Vagina (tissue), 2 donors: Measurements from ENCODE around the gene A2M. TPM values are rescaled to one million over a fixed set of nuclear protein-coding genes. Genes with fewer than 3 reads are reported as not detected.

Source experiments
- DNase-seq, 2 donors: peaks; one replicate each; pipeline ENCODE4 v3.0.0-alpha.2; 2017; ENCODE audit errors: extremely low spot score in 2 of 2
- H3K27ac ChIP-seq: fragments of 200-600 bp; sonication (generic); one replicate; pipeline ENCODE4 v1.5.1; 2019
- H3K27me3 ChIP-seq: fragments of 200-600 bp; sonication (generic); one replicate; pipeline ENCODE4 v1.5.1; 2019
- H3K36me3 ChIP-seq, 2 donors: fragments of 200-600 bp; sonication (generic); one replicate each; pipeline ENCODE4 v1.5.1; 2017 to 2019
- H3K4me1 ChIP-seq: fragments of 200-600 bp; sonication (generic); one replicate; pipeline ENCODE4 v1.5.1; 2019
- H3K4me3 ChIP-seq, 2 donors: fragments of 200-600 bp; sonication (generic); 1 replicate in 1 of 2; 2 replicates in 1 of 2; pipeline ENCODE4 v1.5.1; 2016 to 2019
- H3K9me3 ChIP-seq: fragments of 200-600 bp; sonication (generic); one replicate; pipeline ENCODE4 v1.5.1; 2019
- POLR2A ChIP-seq, 2 donors: fragments of 450-650 bp; IDR thresholded peaks; one replicate each; pipeline ENCODE4 v1.6.1; 2017; ENCODE audit warnings: antibody characterized with exemption in 2 of 2, mild to moderate bottlenecking in 2 of 2, moderate library complexity in 2 of 2
- POLR2AphosphoS5 ChIP-seq, 2 donors: sonication (generic); formaldehyde crosslinking; IDR thresholded peaks; one replicate each; pipeline ENCODE4 v1.9.0; 2017; ENCODE audit warnings: antibody characterized with exemption in 2 of 2, mild to moderate bottlenecking in 2 of 2, low read depth in 1 of 2; ENCODE audit not compliant: insufficient read depth in 1 of 2
- intact Hi-C: fragments of 100-400 bp; cut with DNase I; formaldehyde crosslinking; loops from one replicate; pipeline ENCODE4 v1.15.1; 2023
- total RNA-seq: library from RNA; depleted of rRNA; stranded (reverse); fragments of >200 nt; gene quantifications from one replicate; pipeline ENCODE4 v1.2.3, GENCODE V29; 2016
- TF ChIP-seq, protein P1 (sequence below), 3 experiments: fragments of 450-650 bp in 2 of 3; fragments of 200-600 bp in 1 of 3; sonication (generic) in 1 of 3; IDR thresholded peaks; one replicate each; pipeline ENCODE4 v1.5.1; 2017 to 2019; ENCODE audit warnings: antibody characterized with exemption in 3 of 3, mild to moderate bottlenecking in 2 of 3, moderate library complexity in 2 of 3

A2M gene
- total RNA-seq, 1 donor from 2014 or later: 274 TPM

DNA sequence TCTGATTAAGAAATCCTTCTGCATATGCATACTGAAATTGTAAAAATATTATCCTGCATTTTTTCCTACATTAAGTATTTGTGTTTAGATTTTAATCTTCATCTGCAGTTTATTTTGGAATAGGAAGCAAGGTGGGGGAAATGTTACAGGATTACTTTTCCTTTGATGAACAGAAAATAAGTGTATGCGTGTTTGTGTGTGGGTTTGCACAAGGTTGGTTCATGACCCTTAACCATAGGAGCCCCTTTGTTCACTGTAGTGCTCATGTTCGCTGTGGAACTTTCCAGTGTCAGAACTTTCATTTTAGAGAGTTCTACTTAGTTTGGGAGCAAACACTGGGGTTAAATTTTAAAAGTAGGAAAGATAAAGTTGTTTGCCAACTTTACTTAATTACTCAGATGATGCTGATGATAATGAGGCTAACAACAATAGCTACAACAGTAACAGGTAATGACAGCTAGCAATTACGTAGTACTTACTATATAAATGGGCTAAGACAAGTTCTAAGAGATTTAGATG lies 6.4 kb upstream of the A2M start:
- Histone ChIP-seq H3K4me3 (no peak overlapping the region), H3K27ac (peak overlapping the region; percentile 30), H3K27me3 (no peaks in the 10 kb centered on the region), H3K36me3 (no peaks in the 10 kb centered on the region), H3K4me1 (peaks cover 25% of the 10 kb centered on the region), H3K9me3 (no peaks in the 10 kb centered on the region)
- TF ChIP-seq, protein P1, sequence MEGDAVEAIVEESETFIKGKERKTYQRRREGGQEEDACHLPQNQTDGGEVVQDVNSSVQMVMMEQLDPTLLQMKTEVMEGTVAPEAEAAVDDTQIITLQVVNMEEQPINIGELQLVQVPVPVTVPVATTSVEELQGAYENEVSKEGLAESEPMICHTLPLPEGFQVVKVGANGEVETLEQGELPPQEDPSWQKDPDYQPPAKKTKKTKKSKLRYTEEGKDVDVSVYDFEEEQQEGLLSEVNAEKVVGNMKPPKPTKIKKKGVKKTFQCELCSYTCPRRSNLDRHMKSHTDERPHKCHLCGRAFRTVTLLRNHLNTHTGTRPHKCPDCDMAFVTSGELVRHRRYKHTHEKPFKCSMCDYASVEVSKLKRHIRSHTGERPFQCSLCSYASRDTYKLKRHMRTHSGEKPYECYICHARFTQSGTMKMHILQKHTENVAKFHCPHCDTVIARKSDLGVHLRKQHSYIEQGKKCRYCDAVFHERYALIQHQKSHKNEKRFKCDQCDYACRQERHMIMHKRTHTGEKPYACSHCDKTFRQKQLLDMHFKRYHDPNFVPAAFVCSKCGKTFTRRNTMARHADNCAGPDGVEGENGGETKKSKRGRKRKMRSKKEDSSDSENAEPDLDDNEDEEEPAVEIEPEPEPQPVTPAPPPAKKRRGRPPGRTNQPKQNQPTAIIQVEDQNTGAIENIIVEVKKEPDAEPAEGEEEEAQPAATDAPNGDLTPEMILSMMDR (IDR thresholded peaks at IDR 0.05): no peak
- TF ChIP-seq POLR2A (IDR thresholded peaks at IDR 0.05) (no peak), POLR2AphosphoS5 (IDR thresholded peaks at IDR 0.05; ENCODE audit: insufficient read depth in 1 of 2, low read depth in 1 of 2) (no peak)
- intact Hi-C loops: no loop called here
- no peak for DNase-seq

DNA sequence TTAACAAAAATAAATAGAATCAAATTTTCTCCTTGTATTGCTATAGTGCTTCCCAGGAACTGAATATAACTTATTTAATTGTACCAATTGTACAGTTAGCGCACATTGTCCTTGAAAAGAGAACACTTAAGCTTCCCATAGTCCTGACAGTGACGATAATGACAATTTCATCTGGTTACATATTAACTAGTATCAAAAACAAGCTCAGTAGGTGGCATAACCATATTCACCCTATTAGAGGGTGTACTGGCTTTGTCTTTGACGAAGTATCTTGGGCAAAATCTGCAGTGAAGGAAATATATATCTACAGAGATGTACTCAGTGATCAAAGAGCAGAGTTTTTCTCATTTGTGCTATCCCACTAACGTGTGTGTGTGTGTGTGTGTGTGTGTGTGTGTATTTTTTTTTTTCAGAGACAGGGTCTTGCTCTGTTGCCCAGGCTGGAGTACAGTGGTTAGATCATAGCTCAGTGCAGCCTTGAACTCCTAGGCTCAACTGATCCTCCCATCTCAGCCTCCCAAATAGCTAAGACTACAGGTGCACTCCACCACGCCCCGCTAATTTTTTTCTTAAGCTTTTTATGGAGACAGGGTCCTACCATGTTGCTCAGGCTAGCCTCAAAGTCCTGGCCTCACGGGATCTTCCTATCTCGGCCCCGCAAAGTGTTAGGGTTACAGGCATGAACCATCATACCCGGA lies 4.9 kb upstream of the A2M start:
- TF ChIP-seq POLR2AphosphoS5 (IDR thresholded peaks at IDR 0.05; ENCODE audit: insufficient read depth in 1 of 2, low read depth in 1 of 2) (no peak), POLR2A (IDR thresholded peaks at IDR 0.05) (no peak)
- TF ChIP-seq, protein P1 (IDR thresholded peaks at IDR 0.05): no peak
- Histone ChIP-seq H3K4me1 (peaks cover 30% of the 10 kb centered on the region), H3K36me3 (no peaks in the 10 kb centered on the region), H3K4me3 (no peak overlapping the region), H3K27ac (no peak overlapping the region), H3K27me3 (no peaks in the 10 kb centered on the region), H3K9me3 (no peaks in the 10 kb centered on the region)
- DNase-seq: no peak
- intact Hi-C loops: no loop called here

DNA sequence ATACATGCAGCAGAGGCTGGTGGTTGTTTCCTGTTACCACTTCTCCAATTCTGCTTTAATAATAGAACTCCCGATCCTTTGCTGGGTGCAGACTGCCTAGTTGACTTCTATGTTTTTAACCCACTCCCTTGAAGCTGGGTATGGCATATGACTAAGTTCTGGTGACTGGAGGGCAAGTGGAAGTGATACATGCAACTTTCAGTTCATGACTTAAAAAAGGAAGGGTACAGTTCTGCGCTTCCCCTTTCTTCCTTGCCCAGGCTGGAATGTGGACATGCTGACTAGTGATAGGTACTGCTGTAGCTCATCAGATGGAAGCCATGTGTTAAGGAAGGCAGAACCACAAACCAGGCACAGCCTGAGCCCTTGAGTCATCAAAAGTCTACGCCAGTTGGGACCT lies 2.4 kb upstream of the A2M start:
- Histone ChIP-seq H3K36me3 (no peaks in the 10 kb centered on the region), H3K27ac (peak overlapping the region; percentile 53), H3K4me1 (peaks cover 27% of the 10 kb centered on the region), H3K4me3 (no peak overlapping the region), H3K9me3 (no peaks in the 10 kb centered on the region), H3K27me3 (no peaks in the 10 kb centered on the region)
- DNase-seq: no peak
- intact Hi-C loops: no loop called here
- TF ChIP-seq, protein P1 (IDR thresholded peaks at IDR 0.05): no peak

DNA sequence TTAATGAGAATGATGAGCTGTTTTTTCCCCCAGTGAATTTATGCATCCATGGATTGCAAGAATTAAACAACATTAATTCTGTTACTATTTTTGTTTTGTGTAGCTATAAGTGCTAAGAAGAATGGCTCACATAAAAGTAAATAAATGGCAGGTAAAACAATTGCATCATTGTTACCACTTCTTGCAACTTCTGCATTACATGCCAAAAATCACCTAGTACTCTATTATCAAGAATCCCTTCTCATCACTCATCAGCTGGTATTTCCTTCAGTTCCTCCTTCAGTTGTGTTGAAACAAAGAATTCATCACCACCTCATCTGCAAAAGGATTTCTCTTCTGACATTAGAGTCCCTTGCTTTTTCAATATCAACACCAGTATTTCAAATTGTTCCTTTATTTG lies 773 bp downstream of the A2M start:
- TF ChIP-seq, protein P1 (IDR thresholded peaks at IDR 0.05): no peak
- TF ChIP-seq POLR2AphosphoS5 (IDR thresholded peaks at IDR 0.05; ENCODE audit: insufficient read depth in 1 of 2, low read depth in 1 of 2) (no peak), POLR2A (IDR thresholded peaks at IDR 0.05) (no peak)
- Histone ChIP-seq H3K4me3 (peak overlapping the region; percentile 27 to 34), H3K4me1 (peaks cover 27% of the 10 kb centered on the region), H3K27me3 (no peaks in the 10 kb centered on the region), H3K27ac (peak overlapping the region; percentile 75), H3K9me3 (no peaks in the 10 kb centered on the region), H3K36me3 (no peaks in the 10 kb centered on the region)
- DNase-seq: no peak
- intact Hi-C loops: no loop called here

DNA sequence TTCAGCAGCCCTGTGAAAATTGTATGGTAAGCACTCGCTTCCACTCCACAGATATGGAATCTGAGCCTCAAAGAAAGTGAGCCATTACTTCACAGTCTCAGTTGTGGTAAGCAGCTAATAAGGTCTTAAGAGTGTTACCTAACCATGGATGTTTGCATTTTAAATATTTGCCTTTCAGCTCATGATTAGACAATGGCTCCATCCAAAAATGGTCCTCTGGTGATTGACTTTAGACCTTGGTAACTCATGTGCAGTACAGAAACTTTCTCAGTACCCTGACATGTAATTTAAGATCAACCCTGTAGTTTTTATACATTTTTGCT lies 1.8 kb downstream of the A2M start:
- Histone ChIP-seq H3K4me1 (peaks cover 27% of the 10 kb centered on the region), H3K27me3 (no peaks in the 10 kb centered on the region), H3K27ac (no peak overlapping the region), H3K9me3 (no peaks in the 10 kb centered on the region), H3K36me3 (no peaks in the 10 kb centered on the region), H3K4me3 (peak overlapping the region; percentile 14 to 27)
- TF ChIP-seq, protein P1 (IDR thresholded peaks at IDR 0.05): no peak
- TF ChIP-seq POLR2A (IDR thresholded peaks at IDR 0.05) (no peak), POLR2AphosphoS5 (IDR thresholded peaks at IDR 0.05; ENCODE audit: insufficient read depth in 1 of 2, low read depth in 1 of 2) (no peak)
- intact Hi-C loops: no loop called here
- DNase-seq: no peak
